WTC11 (cell line): ENCODE results near the gene FAM13B. TPM values are rescaled to one million over a fixed set of nuclear protein-coding genes. Genes with fewer than 3 reads are reported as not detected.
"Not testable (repeated sequence)": the region's sequence is repeated elsewhere in the genome, so short reads cannot be mapped to it uniquely, and the experiment has no call there.

Experiments
- ATAC-seq: fragments of 200-7000 bp; cut with Tn5 transposase; 2 replicates; pipeline ENCODE4 v1.10.0; 2021; ENCODE audit warnings: mild to moderate bottlenecking, moderate library complexity
- CTCF ChIA-PET: fragments of 300-600 bp; sonication (Branson Sonifier 250); formaldehyde crosslinking; loops from one replicate; lab custom pipeline; 2021; ENCODE audit warnings: antibody characterized with exemption; lab: Charles Lee
- POLR2A ChIA-PET: fragments of 350-600 bp; sonication (Branson Sonifier 250); formaldehyde crosslinking; loops from one replicate; lab custom pipeline; 2021; ENCODE audit warnings: antibody characterized with exemption; lab: Charles Lee
- DNase-seq: peaks from one replicate; pipeline ENCODE4 v3.0.0; 2021; ENCODE audit warnings: low spot score
- H3K27ac Mint-ChIP-seq: 2 replicates; pipeline ENCODE4 v1.8.0; 2021; ENCODE audit warnings: mixed read lengths
- H3K27me3 Mint-ChIP-seq: 2 replicates; pipeline ENCODE4 v1.8.0; 2021; ENCODE audit warnings: low read depth, mild to moderate bottlenecking, moderate library complexity, mixed read lengths
- H3K36me3 Mint-ChIP-seq: 2 replicates; pipeline ENCODE4 v1.8.0; 2021; ENCODE audit warnings: mixed read lengths
- H3K4me1 Mint-ChIP-seq: 2 replicates; pipeline ENCODE4 v1.8.0; 2022; ENCODE audit warnings: mixed read lengths
- H3K4me3 Mint-ChIP-seq: 2 replicates; pipeline ENCODE4 v1.8.0; 2021; ENCODE audit warnings: mild to moderate bottlenecking, moderate library complexity, mixed read lengths
- H3K9me3 Mint-ChIP-seq: 2 replicates; pipeline ENCODE4 v1.8.0; 2021; ENCODE audit warnings: mixed read lengths
- ATF1 ChIP-seq: sonication (generic); formaldehyde crosslinking; IDR thresholded peaks from 2 replicates; pipeline ENCODE4 v1.8.1; 2023; ENCODE audit warnings: mild to moderate bottlenecking, moderate library complexity, missing genetic modification reagents
- CREB1 ChIP-seq: sonication (generic); formaldehyde crosslinking; IDR thresholded peaks from 2 replicates; pipeline ENCODE4 v1.8.0; 2023; ENCODE audit warnings: mild to moderate bottlenecking, missing genetic modification reagents
- ELF4 ChIP-seq: sonication (generic); formaldehyde crosslinking; IDR thresholded peaks from 2 replicates; pipeline ENCODE4 v1.8.1; 2022; ENCODE audit warnings: low read depth, mild to moderate bottlenecking, moderate library complexity, missing genetic modification reagents
- JAZF1 ChIP-seq: fragments of 250-450 bp; sonication (Bioruptor Pico); IDR thresholded peaks from 2 replicates; pipeline ENCODE4 v1.9.0; 2021; ENCODE audit warnings: moderate library complexity, mild to moderate bottlenecking, inconsistent platforms
- KAT7 ChIP-seq: sonication (generic); formaldehyde crosslinking; IDR thresholded peaks from 2 replicates; pipeline ENCODE4 v1.8.1; 2023; ENCODE audit warnings: missing genetic modification reagents, mild to moderate bottlenecking, borderline replicate concordance
- MXD4 ChIP-seq: fragments of 250-450 bp; sonication (Bioruptor Pico); IDR thresholded peaks from 2 replicates; pipeline ENCODE4 v1.8.0; 2021; ENCODE audit warnings: mild to moderate bottlenecking, moderate library complexity, borderline replicate concordance
- NFATC4 ChIP-seq: fragments of 250-450 bp; sonication (Bioruptor Pico); IDR thresholded peaks from 2 replicates; pipeline ENCODE4 v1.9.0; 2021; ENCODE audit warnings: mild to moderate bottlenecking
- NFE2L1 ChIP-seq: sonication (generic); formaldehyde crosslinking; IDR thresholded peaks from 2 replicates; pipeline ENCODE4 v1.8.1; 2023; ENCODE audit warnings: missing genetic modification reagents
- NR3C1 ChIP-seq: sonication (generic); formaldehyde crosslinking; conservative IDR thresholded peaks from 2 replicates; pipeline ENCODE4 v1.8.1; 2023; ENCODE audit warnings: low read depth, mild to moderate bottlenecking, missing genetic modification reagents
- RORB ChIP-seq: fragments of 250-450 bp; sonication (Bioruptor Pico); IDR thresholded peaks from 2 replicates; pipeline ENCODE4 v1.9.0; 2021; ENCODE audit warnings: mild to moderate bottlenecking
- SMAD4 ChIP-seq: sonication (generic); formaldehyde crosslinking; IDR thresholded peaks from 2 replicates; pipeline ENCODE4 v1.8.0; 2022; ENCODE audit warnings: mild to moderate bottlenecking, missing genetic modification reagents
- SOX15 ChIP-seq: fragments of 250-450 bp; sonication (Bioruptor Pico); IDR thresholded peaks from 2 replicates; pipeline ENCODE4 v1.9.0; 2021; ENCODE audit warnings: mild to moderate bottlenecking
- TP53 ChIP-seq: sonication (generic); formaldehyde crosslinking; IDR thresholded peaks from 2 replicates; pipeline ENCODE4 v1.8.1; 2023; ENCODE audit warnings: mild to moderate bottlenecking, missing genetic modification reagents
- ZBTB21 ChIP-seq: sonication (generic); formaldehyde crosslinking; IDR thresholded peaks from 2 replicates; pipeline ENCODE4 v1.8.1; 2023; ENCODE audit warnings: mild to moderate bottlenecking, missing genetic modification reagents, borderline replicate concordance
- ZNF121 ChIP-seq: sonication (generic); formaldehyde crosslinking; IDR thresholded peaks from 2 replicates; pipeline ENCODE4 v1.8.0; 2023; ENCODE audit warnings: missing genetic modification reagents
- ZNF423 ChIP-seq: fragments of 250-450 bp; sonication (Bioruptor Pico); IDR thresholded peaks from 2 replicates; pipeline ENCODE4 v2.1.2; 2022; ENCODE audit warnings: mild to moderate bottlenecking, moderate library complexity
- total RNA-seq: library from RNA; stranded (reverse); gene quantifications from 3 replicates; pipeline ENCODE4 v1.2.3, GENCODE V29; 2021
- TF ChIP-seq, protein P1 (sequence below): sonication (generic); formaldehyde crosslinking; IDR thresholded peaks from 2 replicates; pipeline ENCODE4 v1.8.1; 2023; ENCODE audit warnings: mild to moderate bottlenecking, missing genetic modification reagents, moderate library complexity
- TF ChIP-seq, protein P2 (sequence below): sonication (generic); formaldehyde crosslinking; IDR thresholded peaks from 2 replicates; pipeline ENCODE4 v1.8.1; 2023; ENCODE audit warnings: mild to moderate bottlenecking, missing genetic modification reagents, moderate library complexity
- TF ChIP-seq, protein P3 (sequence below): sonication (generic); formaldehyde crosslinking; conservative IDR thresholded peaks from 2 replicates; pipeline ENCODE4 v1.8.1; 2022; ENCODE audit warnings: mild to moderate bottlenecking, missing genetic modification reagents
- TF ChIP-seq, protein P4 (sequence below): sonication (generic); formaldehyde crosslinking; IDR thresholded peaks from 2 replicates; pipeline ENCODE4 v1.8.0; 2023; ENCODE audit warnings: missing genetic modification reagents, mild to moderate bottlenecking, borderline replicate concordance
- TF ChIP-seq, protein P5 (sequence below): fragments of 250-450 bp; sonication (Bioruptor Pico); IDR thresholded peaks from 2 replicates; pipeline ENCODE4 v1.9.0; 2021; ENCODE audit warnings: mild to moderate bottlenecking
- TF ChIP-seq, protein P6 (sequence below): sonication (generic); formaldehyde crosslinking; IDR thresholded peaks from 2 replicates; pipeline ENCODE4 v1.8.0; 2022; ENCODE audit warnings: mild to moderate bottlenecking, missing genetic modification reagents
- TF ChIP-seq, protein P7 (sequence below): sonication (generic); formaldehyde crosslinking; IDR thresholded peaks from 2 replicates; pipeline ENCODE4 v1.8.1; 2022; ENCODE audit warnings: missing genetic modification reagents, borderline replicate concordance

The FAM13B gene
- total RNA-seq, 1 experiment from 2014 or later = 15.6 TPM

DNA sequence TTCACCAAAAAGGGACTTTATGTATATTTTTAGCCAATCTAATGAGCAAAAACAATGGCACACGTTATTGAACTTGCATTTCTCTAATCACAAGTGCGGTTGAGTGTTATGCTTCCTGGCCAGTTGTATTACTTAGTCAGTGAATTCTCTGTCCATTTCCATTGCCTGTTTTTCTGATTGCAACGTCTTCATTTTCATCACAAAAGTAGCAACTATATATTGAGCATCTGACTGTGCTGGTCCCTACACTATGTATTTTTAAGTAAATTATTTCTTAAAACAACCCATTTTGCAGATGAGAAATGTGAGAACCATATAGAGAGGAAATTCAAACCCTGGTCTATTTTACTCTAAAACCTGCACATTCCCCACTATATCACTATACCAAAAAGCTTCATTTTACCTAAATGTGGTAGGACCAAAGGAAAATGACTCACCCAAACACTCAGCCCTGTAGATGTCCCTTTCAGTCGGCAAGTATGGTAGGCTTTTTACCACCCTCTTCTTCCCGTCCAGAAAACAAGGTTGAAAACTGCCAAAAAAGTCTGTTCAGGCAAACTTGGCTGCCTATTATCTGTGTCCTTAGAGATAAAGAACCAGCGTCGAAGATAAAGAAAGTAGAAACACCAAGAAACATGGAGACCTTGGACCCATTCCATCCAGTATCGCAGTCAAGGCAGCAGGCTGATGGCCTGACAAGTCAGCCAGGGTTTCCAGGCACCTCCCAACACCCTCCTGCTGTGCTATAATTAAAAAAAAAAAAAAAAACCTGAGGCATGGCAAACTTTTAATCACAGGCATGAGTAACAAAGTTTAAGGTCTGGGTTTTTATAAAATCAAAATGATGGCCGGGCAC, 18.8 kb upstream of the FAM13B start (continued):
- TF ChIP-seq, protein P1, sequence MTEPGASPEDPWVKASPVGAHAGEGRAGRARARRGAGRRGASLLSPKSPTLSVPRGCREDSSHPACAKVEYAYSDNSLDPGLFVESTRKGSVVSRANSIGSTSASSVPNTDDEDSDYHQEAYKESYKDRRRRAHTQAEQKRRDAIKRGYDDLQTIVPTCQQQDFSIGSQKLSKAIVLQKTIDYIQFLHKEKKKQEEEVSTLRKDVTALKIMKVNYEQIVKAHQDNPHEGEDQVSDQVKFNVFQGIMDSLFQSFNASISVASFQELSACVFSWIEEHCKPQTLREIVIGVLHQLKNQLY (CRISPR knock-in tag) = no peak
- TF ChIP-seq, protein P2, sequence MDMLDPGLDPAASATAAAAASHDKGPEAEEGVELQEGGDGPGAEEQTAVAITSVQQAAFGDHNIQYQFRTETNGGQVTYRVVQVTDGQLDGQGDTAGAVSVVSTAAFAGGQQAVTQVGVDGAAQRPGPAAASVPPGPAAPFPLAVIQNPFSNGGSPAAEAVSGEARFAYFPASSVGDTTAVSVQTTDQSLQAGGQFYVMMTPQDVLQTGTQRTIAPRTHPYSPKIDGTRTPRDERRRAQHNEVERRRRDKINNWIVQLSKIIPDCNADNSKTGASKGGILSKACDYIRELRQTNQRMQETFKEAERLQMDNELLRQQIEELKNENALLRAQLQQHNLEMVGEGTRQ (CRISPR knock-in tag) = no peak
- TF ChIP-seq ELF4 (CRISPR knock-in tag) (no peak), NFATC4 (CRISPR knock-in tag) (no peak), NFE2L1 (CRISPR knock-in tag) (no peak), RORB (no peak), SOX15 (CRISPR knock-in tag) (no peak)
- TF ChIP-seq, protein P3, sequence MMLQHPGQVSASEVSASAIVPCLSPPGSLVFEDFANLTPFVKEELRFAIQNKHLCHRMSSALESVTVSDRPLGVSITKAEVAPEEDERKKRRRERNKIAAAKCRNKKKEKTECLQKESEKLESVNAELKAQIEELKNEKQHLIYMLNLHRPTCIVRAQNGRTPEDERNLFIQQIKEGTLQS (CRISPR knock-in tag) = no peak

DNA sequence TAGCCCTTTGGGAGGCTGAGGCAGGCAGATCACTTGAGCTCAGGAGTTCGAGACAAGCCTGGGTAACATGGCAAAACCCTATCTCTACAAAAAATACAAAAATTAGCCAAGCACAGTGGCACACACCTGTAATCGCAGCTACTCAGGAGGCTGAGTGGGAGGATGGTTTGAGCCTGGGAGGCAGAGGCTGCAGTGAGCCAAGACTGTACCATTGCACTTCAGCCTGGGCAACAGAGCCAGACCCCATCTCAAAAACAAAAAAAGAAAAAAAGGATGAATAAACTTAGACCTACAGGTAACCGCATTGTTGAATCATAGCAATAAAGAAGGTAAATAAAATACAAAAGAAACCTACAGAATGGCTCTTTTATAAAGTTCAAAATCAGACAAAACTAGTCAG, 12.4 kb upstream of the FAM13B start:
- ChIA-PET POLR2A (interaction anchor here (0.7 kb wide), 1 partner anchor 19 kb away, joined by 3 read pairs; no protein-coding TSS in a partner anchor), CTCF (interaction anchor here (0.7 kb wide), 1 partner anchor 175 kb away, joined by 3 read pairs; no protein-coding TSS in a partner anchor)
- not testable (repeated sequence) for H3K4me3 Mint-ChIP-seq, DNase-seq, H3K9me3 Mint-ChIP-seq, ATAC-seq, H3K27me3 Mint-ChIP-seq, H3K4me1 Mint-ChIP-seq, H3K36me3 Mint-ChIP-seq
- TF ChIP-seq ZNF121 (CRISPR knock-in tag) = 0 out of 2 replicates have a peak, but pooled peaks have one; percentile 22
- 0 out of 2 replicates have a peak overlapping the region, but pooled peaks have one; percentile 3 for H3K27ac Mint-ChIP-seq

DNA sequence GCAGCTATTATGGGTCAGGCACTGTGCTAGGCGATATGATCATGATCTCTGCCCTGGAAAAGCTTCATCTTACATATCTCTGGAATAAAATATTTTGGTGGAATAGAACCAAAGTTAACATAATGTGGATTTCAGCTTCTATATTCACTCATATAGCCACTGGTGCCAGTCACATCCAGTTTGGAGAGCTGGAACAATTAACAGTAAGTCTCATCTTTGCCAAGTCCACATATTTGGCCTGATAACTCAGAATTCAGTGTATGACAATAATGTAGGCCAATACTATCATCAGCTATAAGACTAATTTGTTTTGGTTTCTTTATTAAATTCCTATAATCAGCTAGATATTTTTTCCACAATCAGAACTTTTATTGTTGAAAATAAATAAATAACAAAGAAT, 5.9 kb upstream of the FAM13B start:
- Mint-ChIP-seq H3K4me1 (peaks cover 8% of the 10 kb centered on the region), H3K36me3 (no peaks in the 10 kb centered on the region), H3K27ac (no peak overlapping the region), H3K27me3 (no peaks in the 10 kb centered on the region; the same call in 1 of the 2 replicates), H3K9me3 (no peaks in the 10 kb centered on the region), H3K4me3 (no peak overlapping the region)
- CTCF ChIA-PET = interaction anchor here (0.6 to 2.1 kb wide), 4 partner anchors 26 to 94 kb away, joined by 3 to 16 read pairs (median 6); no protein-coding TSS in a partner anchor
- POLR2A ChIA-PET = interaction anchor here (0.6 kb wide), 1 partner anchor 40 kb away, joined by 3 read pairs; no protein-coding TSS in a partner anchor
- no peak for DNase-seq
- no peak for ATAC-seq
- TF ChIP-seq SMAD4 (CRISPR knock-in tag) (no peak), JAZF1 (CRISPR knock-in tag) (no peak), NR3C1 (CRISPR knock-in tag) (no peak), ATF1 (CRISPR knock-in tag) (no peak), ZBTB21 (CRISPR knock-in tag) (no peak), ZNF423 (CRISPR knock-in tag) (no peak), TP53 (CRISPR knock-in tag) (no peak), KAT7 (CRISPR knock-in tag) (no peak), MXD4 (CRISPR knock-in tag) (no peak), CREB1 (CRISPR knock-in tag) (no peak)
- TF ChIP-seq, protein P4, sequence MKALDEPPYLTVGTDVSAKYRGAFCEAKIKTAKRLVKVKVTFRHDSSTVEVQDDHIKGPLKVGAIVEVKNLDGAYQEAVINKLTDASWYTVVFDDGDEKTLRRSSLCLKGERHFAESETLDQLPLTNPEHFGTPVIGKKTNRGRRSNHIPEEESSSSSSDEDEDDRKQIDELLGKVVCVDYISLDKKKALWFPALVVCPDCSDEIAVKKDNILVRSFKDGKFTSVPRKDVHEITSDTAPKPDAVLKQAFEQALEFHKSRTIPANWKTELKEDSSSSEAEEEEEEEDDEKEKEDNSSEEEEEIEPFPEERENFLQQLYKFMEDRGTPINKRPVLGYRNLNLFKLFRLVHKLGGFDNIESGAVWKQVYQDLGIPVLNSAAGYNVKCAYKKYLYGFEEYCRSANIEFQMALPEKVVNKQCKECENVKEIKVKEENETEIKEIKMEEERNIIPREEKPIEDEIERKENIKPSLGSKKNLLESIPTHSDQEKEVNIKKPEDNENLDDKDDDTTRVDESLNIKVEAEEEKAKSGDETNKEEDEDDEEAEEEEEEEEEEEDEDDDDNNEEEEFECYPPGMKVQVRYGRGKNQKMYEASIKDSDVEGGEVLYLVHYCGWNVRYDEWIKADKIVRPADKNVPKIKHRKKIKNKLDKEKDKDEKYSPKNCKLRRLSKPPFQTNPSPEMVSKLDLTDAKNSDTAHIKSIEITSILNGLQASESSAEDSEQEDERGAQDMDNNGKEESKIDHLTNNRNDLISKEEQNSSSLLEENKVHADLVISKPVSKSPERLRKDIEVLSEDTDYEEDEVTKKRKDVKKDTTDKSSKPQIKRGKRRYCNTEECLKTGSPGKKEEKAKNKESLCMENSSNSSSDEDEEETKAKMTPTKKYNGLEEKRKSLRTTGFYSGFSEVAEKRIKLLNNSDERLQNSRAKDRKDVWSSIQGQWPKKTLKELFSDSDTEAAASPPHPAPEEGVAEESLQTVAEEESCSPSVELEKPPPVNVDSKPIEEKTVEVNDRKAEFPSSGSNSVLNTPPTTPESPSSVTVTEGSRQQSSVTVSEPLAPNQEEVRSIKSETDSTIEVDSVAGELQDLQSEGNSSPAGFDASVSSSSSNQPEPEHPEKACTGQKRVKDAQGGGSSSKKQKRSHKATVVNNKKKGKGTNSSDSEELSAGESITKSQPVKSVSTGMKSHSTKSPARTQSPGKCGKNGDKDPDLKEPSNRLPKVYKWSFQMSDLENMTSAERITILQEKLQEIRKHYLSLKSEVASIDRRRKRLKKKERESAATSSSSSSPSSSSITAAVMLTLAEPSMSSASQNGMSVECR = no peak
- TF ChIP-seq, protein P5, sequence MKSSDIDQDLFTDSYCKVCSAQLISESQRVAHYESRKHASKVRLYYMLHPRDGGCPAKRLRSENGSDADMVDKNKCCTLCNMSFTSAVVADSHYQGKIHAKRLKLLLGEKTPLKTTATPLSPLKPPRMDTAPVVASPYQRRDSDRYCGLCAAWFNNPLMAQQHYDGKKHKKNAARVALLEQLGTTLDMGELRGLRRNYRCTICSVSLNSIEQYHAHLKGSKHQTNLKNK (CRISPR knock-in tag) = no peak
- TF ChIP-seq, protein P6, sequence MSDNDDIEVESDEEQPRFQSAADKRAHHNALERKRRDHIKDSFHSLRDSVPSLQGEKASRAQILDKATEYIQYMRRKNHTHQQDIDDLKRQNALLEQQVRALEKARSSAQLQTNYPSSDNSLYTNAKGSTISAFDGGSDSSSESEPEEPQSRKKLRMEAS = no peak
- TF ChIP-seq, protein P7, sequence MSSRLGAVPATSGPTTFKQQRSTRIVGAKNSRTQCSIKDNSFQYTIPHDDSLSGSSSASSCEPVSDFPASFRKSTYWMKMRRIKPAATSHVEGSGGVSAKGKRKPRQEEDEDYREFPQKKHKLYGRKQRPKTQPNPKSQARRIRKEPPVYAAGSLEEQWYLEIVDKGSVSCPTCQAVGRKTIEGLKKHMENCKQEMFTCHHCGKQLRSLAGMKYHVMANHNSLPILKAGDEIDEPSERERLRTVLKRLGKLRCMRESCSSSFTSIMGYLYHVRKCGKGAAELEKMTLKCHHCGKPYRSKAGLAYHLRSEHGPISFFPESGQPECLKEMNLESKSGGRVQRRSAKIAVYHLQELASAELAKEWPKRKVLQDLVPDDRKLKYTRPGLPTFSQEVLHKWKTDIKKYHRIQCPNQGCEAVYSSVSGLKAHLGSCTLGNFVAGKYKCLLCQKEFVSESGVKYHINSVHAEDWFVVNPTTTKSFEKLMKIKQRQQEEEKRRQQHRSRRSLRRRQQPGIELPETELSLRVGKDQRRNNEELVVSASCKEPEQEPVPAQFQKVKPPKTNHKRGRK (CRISPR knock-in tag) = no peak
